HG03108 (cell line): ENCODE data around the gene CCDC34.
"Not testable (repeated sequence)": the region's sequence is repeated elsewhere in the genome, so short reads cannot be mapped to it uniquely, and the experiment has no call there.

ENCODE experiments used
- ATAC-seq: cut with Tn5 transposase; IDR thresholded peaks from one replicate; pipeline ENCODE4 v1.9.1; 2021; ENCODE audit warnings: moderate library complexity; ENCODE audit not compliant: unreplicated experiment

Gene CCDC34

DNA sequence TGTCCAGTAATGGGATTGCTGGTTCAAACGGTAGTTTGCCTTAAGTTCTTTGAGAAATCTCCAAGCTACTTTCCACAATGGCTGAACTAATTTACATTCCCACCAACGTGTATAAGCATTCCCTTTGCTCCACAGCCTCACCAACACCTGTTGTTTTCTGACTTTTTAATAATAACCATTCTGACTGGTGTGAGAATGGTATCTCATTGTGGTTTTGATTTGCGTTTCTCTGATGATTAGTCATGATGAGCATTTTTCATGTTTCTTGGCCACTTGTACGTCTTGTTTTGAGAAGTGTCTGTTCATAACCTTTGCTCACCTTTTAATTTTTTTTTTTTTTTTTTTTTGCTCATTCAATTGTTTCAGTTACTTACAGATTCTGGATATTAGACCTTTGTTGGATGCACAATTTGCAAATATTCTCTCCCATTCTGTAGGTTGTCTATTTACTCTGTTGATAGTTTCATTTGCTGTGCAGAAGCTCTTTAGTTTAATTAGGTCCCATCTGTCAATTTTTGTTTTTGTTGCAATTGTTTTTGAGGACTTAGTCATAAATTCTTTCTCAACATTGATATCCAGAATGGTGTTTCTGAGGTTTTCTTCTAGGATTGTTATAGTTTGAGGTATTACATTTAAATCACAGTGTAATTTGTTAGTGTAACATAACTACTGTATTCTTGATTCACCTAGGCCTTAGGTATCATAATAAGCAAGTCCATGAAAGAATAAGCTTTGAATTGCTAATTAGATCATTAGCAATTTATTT lies 33.0 kb downstream of the CCDC34 start:
- no peak for ATAC-seq

GRCh38 chr11:27328614-27329013 lies 34.4 kb downstream of the CCDC34 start:
- ATAC-seq: no peak

GRCh38 chr11:27327064-27327463 lies 36.0 kb downstream of the CCDC34 start:
- ATAC-seq: not testable (repeated sequence)

DNA sequence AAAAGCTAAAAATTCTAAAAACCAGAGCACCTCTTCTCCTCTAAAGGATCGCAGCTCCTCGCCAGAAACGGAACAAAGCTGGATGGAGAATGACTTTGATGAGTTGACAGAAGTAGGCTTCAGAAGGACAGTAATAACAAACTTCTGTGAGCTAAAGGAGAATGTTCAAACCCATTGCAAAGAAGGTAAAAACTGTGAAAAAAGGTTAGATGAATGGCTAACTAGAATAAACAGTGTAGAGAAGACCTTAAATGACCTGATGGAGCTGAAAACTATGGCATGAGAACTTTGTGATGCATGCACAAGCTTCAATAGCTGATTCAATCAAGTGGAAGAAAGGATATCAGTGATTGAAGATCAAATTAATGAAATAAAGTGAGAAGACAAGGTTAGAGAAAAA lies 40.8 kb downstream of the CCDC34 start:
- not testable (repeated sequence) for ATAC-seq

GRCh38 chr11:27321340-27321739 lies 41.7 kb downstream of the CCDC34 start:
- not testable (repeated sequence) for ATAC-seq

GRCh38 chr11:27319072-27319471 lies 43.9 kb downstream of the CCDC34 start:
- ATAC-seq: peak; percentile 97

DNA sequence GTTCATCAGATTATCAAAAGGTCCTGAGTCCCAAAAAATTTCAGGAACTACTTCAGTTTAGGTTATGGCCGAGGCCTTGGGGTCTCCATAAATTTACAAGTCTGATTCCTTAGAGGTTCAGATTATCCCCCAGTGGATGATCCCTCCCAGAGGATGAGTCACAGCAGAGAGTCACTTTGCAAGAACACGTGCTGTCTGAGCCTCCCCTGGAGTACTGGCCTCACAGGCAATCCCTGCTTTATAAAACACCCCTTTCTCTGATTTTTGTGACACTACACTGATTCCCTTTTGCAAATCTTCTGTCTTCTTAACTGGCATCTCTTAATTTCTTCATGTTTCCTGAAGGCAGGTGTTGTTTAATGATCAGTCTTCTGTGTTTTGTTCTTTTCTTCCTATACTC lies 45.3 kb downstream of the CCDC34 start:
- no peak for ATAC-seq

DNA sequence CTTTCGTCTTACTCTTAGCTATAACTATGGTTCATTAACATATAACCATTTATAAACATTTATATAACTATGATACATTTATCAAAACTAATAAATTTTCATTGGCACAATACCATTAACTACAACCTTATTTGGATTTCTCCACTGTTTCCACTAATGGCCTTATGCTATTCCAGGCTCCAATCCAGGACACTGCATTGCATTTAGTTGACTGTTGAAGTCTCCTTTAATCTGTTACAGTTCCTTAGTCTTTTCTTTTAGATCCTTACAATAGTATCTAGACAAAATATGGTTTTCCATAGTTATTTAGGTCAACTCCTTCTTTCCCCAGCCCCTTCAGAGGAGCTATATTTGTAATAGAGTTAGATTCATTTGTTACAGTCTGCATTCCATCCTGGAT lies 47.2 kb downstream of the CCDC34 start:
- no peak for ATAC-seq

- no peak for ATAC-seq
Measured at GRCh38 chr11:27313157-27313821, 49.7 kb downstream of the CCDC34 start.

DNA sequence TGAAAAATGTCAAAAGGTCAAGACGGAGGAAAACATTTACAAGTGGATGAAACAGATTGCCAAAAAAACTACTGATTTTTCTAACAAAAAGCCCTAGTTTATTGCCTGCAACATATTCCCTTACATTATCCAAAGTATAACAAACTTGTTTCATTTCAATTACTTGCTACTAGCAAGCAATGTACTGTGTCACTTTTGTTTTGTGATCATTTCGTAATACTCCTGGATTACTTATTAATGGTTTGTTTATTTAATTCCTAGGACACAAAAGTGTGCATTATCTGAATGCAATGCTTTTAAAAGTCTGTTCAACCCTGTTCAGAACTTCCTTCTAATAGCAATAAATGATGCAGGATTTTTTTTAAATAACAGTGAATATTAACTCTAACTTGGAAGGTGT lies 50.9 kb downstream of the CCDC34 start:
- no peak for ATAC-seq

DNA sequence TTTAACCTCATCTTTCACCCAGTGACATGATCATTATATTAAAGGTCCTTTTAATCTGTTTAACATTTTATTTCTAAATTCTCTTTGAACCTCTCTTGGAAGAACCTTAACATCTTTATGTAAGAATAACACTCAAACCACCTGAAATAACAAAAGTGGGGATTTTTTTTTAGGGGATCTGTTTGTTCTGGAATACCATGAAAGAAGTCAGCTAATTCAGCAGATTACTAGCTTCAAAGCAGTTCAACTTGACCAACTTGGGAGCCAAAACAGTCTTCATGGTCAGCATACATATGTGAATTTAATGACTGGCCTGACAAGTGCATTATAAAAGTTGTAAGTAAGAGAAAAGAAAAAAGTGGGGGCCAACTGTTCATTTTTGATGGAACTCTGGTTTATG lies 52.3 kb downstream of the CCDC34 start:
- ATAC-seq: no peak

DNA sequence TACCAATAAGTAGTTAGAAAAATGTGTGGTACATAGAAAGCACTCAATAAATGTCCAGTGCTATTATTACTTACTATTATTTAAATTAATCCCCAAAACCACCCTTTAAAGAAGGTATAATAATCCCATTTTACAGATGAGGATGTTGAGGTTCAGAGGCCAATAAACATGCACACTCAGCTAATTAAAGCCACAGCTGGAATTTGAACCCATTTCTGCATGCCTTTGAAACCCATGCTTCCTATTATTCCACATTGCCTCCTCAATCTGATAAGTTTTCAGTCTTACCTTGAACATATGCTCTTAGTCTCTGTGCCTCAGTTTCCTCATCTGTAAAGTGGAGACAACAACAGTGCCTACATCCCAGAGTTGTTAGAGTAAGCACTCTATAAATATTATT lies 52.8 kb downstream of the CCDC34 start:
- no peak for ATAC-seq

DNA sequence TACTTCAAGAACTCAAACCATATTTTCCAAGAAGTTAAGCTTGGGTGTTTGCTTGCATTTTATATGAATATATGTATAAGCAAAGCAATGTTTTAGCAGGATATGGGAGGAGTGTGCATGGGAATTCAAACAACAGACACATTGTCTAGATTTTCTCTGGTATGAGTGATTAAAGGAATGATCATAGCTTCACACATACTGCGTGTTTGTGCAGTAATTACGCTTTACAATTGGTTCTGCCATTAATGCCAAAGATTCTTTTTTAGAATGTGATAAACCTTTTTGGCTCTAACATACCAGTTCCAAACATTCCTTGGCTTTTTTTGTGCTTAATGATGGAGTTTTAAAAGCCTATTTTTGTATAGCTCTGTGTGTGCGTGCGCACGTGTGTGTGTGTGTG lies 54.0 kb downstream of the CCDC34 start:
- no peak for ATAC-seq

DNA sequence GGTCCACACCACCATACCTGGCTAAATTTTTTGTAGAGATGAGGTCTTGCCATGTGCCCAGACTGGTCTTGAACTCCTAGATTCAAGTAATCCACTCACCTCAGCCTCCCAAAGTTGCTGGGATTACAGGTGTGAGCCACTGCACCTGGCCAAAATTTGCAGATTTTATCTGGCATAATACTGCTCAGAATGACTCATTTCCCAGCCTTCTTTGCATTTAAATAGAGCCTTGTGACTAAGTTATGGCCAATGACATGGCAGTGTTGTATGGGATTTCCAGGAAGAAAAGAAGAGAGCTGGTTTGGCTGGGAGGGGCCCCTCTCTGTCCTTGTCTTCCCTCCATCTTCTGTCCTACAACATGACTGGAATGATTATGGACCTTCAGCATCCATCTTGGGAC lies 55.8 kb downstream of the CCDC34 start:
- ATAC-seq: no peak

GRCh38 chr11:27305751-27306150 lies 57.3 kb downstream of the CCDC34 start:
- ATAC-seq: no peak

DNA sequence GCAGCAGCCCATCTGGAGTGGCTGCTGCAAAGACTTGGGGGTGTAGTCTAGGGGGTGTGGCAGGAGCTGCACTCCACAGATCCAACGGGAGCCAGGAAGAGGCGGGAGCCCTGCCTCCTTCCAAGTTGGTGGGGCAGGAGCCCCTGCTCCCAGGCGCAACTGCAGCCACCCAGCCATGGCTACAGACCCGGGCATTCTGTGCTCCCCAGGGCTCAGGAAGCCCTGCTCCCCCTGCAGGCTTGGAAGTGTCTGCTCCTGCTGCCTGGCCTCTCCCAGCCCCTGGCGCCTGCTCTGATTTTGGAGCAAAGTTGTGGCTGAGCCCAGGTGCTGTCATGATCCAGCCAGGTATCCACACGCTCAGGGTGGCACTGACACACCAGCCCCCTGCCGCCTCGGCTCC lies 58.5 kb downstream of the CCDC34 start:
- no peak for ATAC-seq

GRCh38 chr11:27303903-27304302 lies 59.1 kb downstream of the CCDC34 start:
- ATAC-seq: no peak

- ATAC-seq: no peak
Measured at GRCh38 chr11:27300974-27301373, 62.0 kb downstream of the CCDC34 start.

DNA sequence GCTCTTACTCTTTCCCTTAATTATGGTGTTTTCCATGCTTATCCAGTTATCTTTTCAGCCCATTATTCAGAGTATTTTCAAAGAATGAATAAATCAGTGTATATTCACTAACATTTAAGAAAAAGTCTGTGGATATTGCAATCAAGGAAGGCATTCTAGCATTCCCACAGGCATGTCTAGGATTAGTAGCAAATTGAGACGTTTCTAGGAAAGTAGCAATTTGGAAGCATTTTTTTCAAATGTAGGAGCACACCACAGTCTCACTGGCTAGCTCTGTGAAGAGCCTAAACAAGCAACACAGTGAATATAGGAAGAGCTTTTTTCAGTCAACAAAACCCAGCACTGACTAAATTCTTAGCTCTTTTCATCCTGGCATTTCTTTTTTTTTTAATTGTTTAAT lies 65.4 kb downstream of the CCDC34 start:
- no peak for ATAC-seq

DNA sequence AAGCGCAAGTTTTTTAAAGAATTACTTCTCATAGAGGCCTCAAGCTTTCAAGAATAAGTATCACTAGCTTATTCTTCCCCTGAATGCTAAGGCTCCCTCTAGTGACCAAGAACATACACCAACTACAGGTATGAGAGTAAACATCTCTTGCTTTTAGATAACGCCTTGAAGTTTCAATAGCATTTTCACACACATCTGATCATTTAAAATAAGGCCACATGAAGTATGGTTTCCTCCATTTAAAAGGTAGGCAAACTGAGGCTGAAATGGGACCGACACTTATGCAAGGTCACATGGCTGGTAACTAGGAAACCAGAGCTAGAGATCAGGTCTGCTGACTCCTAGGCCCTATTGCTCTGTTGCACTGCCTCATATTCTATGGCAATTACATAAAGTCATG lies 66.5 kb downstream of the CCDC34 start:
- peak; percentile 66 for ATAC-seq

DNA sequence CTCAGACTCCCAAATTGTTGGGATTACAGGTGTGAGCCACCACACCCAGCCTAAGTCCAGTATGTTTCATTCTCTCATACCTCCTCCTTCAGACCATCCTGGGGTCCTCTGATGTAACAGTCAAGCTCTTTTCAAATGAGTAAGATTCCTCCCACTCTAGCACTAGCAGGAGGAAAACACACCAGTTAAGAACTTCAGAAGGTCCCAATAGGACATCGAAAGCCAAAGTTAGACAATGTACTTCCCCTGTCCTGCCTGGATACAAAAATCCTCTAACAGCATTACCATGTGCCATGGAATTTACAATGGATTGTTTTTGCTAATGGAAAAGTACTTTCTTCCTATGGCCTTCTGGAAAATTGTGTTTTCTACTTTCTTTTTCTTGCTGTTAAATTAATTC lies 67.1 kb downstream of the CCDC34 start:
- ATAC-seq: no peak

GRCh38 chr11:27294654-27295053 lies 68.4 kb downstream of the CCDC34 start:
- ATAC-seq: no peak
